DND-41 (cell line): ENCODE data around the gene TAF15.

Source experiments
- EZH2 ChIP-seq: IDR thresholded peaks from 3 replicates; pipeline ENCODE4 v1.6.1; 2012; ENCODE audit warnings: borderline replicate concordance, low read depth, mild to moderate bottlenecking, moderate library complexity, low read length, inconsistent platforms; ENCODE audit not compliant: severe bottlenecking
- TF ChIP-seq, protein P1 (sequence below): IDR thresholded peaks from 2 replicates; pipeline ENCODE4 v1.5.1; 2012; ENCODE audit warnings: borderline replicate concordance, low read length, moderate library complexity, mild to moderate bottlenecking; ENCODE audit not compliant: poor library complexity, severe bottlenecking; ENCODE audit errors: extremely low read depth

DNA sequence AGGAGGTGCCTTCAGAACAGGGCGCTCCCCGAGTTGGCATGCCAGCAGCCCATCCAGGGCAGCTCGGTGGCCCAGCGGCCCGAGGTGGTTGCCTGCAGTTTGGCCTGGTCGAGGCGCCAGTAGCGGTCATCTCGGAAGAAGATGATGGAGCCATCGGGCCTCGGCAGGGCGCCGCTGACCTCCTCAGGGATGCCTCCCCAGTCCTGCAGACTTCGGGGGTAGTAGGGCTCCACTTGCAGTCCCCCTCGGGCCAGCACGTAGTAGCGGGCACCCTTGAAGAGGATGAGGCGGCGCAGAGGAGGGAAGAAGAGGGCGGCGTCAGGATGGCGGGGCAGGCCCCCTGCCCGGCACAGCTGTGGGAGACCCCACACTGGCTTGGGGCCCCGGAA, 42.8 kb upstream of the TAF15 start:
- TF ChIP-seq, protein P1, sequence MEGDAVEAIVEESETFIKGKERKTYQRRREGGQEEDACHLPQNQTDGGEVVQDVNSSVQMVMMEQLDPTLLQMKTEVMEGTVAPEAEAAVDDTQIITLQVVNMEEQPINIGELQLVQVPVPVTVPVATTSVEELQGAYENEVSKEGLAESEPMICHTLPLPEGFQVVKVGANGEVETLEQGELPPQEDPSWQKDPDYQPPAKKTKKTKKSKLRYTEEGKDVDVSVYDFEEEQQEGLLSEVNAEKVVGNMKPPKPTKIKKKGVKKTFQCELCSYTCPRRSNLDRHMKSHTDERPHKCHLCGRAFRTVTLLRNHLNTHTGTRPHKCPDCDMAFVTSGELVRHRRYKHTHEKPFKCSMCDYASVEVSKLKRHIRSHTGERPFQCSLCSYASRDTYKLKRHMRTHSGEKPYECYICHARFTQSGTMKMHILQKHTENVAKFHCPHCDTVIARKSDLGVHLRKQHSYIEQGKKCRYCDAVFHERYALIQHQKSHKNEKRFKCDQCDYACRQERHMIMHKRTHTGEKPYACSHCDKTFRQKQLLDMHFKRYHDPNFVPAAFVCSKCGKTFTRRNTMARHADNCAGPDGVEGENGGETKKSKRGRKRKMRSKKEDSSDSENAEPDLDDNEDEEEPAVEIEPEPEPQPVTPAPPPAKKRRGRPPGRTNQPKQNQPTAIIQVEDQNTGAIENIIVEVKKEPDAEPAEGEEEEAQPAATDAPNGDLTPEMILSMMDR, result no peak
- no peak for TF ChIP-seq EZH2
